GM10266 (cell line): ENCODE data around the gene BDKRB1.

Experiments
- DNase-seq: peaks from one replicate; pipeline ENCODE4 v3.0.0; 2012; ENCODE audit errors: extremely low spot score
- TF ChIP-seq, protein P1 (sequence below): IDR thresholded peaks from 2 replicates; pipeline ENCODE4 v1.5.1; 2012; ENCODE audit warnings: mild to moderate bottlenecking, low read depth; ENCODE audit not compliant: control insufficient read depth, insufficient read depth; ENCODE audit errors: missing control alignments

BDKRB1 gene

DNA sequence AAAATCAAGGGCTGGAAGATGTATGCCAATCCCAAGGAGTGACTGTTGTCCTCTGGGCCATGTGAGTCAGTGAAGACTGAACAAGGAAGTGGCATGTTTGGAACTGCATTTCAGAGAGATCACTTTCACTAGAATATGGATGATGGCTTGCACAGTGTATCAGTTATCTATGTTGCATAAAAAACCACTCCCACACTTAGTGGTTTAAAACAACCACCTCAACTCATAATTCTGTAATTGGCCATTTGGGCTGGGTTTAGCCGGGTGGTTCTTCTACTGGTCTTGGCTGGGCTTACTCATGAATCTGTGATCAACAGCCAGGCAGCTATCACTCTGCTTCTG is 15.4 kb downstream of the BDKRB1 start:
- TF ChIP-seq, protein P1, sequence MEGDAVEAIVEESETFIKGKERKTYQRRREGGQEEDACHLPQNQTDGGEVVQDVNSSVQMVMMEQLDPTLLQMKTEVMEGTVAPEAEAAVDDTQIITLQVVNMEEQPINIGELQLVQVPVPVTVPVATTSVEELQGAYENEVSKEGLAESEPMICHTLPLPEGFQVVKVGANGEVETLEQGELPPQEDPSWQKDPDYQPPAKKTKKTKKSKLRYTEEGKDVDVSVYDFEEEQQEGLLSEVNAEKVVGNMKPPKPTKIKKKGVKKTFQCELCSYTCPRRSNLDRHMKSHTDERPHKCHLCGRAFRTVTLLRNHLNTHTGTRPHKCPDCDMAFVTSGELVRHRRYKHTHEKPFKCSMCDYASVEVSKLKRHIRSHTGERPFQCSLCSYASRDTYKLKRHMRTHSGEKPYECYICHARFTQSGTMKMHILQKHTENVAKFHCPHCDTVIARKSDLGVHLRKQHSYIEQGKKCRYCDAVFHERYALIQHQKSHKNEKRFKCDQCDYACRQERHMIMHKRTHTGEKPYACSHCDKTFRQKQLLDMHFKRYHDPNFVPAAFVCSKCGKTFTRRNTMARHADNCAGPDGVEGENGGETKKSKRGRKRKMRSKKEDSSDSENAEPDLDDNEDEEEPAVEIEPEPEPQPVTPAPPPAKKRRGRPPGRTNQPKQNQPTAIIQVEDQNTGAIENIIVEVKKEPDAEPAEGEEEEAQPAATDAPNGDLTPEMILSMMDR = no peak
- DNase-seq = no peak

DNA sequence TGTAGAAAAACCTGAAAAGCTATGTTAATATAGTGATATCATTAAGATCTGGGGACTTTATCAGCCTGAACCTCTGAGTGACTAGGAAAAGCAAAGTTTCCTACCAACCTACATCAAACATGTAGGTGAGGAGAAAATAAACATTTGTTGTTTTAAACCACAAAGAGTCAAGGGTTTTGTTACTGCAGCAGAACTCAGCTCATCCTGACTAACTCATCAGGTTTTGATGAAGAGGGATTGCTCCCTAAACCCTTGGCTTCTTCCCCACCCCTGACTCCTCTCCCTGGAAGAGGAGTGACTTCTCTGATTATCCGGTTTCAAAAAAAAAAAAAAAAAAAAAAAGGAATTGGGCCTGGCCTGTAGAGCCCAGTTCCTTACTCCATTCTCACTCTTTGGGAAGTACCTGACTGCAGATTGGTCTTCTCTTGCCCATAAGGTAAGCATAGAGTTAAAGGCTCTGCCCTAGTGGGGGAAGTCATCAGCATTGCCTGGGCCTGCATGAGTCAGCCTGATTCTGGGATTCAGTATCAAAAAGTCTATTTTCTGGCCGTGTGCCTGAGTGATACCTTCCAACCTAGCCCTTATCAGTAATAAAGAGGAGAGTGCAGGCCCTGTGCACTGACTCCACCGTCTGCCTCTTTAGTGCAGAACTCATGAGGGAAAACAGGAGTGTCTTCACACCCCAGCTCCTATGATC is 16.9 kb downstream of the BDKRB1 start:
- DNase-seq = no peak
- TF ChIP-seq, protein P1 = no peak

DNA sequence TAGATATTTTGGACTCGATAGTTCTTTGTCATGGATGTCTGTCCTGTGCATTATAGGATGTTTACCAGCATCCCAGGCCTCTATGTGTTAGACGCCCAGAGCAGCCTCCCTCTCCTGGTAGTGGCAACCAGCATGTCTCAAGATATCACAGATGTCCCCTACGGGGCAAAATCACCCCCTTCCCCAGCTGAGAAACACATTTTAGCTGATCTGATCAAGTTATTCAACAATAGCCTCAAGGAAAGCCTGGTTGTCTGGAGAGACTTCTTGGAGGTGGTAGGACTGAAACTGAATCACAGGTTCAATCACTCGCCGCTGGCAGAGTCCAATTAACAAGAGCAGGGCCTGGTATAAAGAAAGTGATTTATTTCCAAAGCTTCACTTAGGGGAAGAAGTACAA is 17.6 kb downstream of the BDKRB1 start:
- TF ChIP-seq, protein P1 = no peak
- DNase-seq = no peak

DNA sequence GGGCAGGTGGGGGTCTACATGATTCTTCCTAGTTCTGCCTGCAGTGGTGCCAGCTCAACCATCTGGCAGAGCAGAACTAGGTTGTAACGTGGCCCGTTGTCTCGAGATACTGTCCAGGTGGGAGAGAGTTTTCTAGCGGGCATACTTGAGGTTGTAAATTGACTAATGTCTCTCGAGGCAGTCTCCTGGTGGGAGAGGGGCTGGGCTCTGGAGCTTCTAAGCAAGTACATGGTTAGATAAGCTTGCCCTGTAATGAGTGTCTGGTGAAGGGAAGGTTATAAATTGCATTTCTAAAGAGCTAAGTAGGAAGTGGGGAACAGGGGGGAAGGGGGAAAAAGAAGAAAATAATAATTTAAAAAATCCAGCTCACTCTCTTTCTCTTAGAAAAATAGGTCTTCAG is 18.1 kb downstream of the BDKRB1 start:
- TF ChIP-seq, protein P1 = no peak
- DNase-seq = no peak

DNA sequence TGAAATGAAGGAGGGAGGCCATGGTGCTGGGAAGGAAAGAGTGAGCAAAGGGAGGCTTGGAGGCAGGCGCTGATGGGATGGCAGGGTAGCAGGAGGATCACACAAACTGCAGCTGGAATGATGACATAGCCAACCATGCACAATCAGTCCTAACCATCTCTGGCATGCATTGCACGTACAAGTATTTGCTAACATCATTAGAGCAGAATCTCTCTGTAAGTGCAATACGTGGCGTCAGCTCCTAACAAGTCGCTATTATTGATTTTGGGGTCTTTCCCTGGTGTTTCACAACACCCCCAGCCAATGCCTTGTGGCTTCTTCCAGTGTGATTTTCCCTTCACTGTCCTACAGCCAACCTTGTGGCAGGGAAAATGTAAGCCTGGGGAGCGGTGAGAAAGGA is 18.5 kb downstream of the BDKRB1 start:
- TF ChIP-seq, protein P1 = no peak
- no peak for DNase-seq

DNA sequence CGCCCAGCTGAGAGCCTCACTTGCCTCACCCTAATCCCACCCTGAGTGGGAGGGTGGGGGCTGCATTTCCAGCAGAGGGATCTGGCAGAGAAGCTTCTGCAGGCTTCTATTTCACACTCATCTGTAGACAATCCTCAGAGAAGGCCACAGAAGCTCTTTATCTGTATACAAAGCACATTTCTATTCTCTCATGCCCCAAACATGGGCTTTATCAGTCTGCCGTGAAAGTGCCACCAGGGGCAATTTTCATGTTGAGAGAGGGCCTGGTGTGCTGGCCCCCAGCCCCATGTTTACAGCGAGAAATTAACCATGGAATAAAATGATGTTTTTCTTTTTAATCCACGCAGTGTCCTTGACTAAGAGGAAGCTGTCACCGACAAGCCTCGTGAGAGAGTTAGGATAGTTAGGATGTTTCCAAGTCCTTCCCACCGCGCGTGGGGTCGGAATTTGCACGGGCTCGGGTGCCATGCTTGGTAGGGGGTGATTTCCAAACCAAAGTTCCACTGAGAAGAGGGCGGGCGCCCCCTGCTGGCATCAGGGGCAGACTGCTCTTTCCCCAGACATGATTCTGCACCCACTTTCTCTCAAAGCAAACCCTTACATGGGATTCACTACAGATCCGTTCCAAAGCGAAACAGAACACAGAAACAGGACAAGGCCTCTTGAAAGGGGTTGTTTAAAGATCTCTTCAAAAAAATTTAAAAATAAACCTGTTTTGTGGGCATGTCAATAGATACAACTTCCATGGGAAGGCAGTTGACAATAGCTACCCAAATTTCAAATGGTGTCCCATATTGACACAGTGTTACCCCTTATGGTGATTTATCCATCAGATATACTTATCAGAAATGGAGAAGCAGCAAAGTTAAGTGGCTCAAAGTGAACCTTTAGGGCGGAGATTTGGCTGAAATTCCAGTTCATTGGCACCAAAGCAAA is 19.4 kb downstream of the BDKRB1 start:
- DNase-seq = peak; percentile 76
- TF ChIP-seq, protein P1 = peak; percentile 85

DNA sequence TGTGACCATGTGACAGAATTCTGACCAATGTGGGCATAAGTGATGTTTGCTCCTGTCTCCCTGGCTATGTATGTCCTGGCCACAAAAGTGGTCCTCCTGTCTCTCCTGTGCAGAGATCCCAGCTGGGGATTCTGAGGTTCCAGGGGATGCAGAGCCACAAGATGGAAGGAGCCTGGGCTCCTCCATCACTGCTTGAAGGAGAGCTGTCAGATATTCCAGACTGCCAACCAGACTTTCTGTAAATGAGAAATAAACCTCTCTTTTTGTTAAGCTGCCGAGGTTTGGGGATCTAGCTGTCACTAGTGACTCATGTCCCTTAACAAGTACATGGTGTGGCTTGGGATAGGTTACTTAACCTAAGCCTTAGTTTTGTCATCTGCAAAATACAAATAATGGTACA is 21.9 kb downstream of the BDKRB1 start:
- TF ChIP-seq, protein P1 = no peak
- DNase-seq = no peak
